G401.6 (cell line): ENCODE data around the gene CCNT2.
A peak's percentile ranks its signal among the peaks of the same experiment; 100 is the strongest.
"Not testable (repeated sequence)": the region's sequence is repeated elsewhere in the genome, so short reads cannot be mapped to it uniquely, and the experiment has no call there.

Source experiments
- FAIRE-seq: peaks from 2 replicates; lab custom pipeline; 2012; peaks lifted over from hg19 to GRCh38; lab: Jason Lieb, UNC

CCNT2 gene

DNA sequence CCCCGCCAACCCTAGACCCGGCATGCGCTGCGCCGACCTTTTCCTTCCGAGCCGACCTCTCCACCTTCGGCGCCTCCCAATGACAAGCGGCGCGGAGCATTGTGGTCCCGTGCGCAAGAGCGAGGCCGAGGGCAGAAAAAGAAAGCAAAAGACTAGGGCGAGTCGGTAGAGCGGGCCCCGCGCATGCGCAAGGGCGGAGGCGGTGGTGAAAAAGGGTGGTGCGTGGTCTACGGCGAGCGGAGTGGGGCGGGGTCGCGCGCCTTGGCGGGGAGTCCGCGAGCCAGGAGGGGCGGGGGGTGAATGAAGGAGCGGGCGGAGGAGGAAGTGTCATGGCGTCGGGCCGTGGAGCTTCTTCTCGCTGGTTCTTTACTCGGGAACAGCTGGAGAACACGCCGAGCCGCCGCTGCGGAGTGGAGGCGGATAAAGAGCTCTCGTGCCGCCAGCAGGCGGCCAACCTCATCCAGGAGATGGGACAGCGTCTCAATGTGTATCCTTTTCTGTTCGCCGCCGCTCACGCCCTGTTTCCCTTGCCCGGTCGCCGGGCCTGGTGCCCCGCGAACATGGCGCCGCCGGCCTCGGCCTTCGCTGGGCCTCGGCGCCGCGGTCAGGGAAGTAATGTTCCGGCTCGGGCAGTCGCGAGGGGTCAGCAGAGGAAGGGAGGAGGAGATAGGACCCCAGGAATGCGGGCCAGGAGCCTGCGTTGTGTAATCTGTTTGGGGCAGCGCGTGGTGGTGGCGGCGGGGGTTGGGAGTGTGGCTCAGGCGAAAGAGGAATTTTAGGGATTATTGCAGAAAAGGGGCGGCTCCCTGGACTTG lies at the start of gene CCNT2:
Gene CCNT2 (plus strand): TSS at position 297 of the 815 bp plus-strand sequence. CDS start 33 bp downstream, at position 330.
- FAIRE-seq, result no peak

- FAIRE-seq, result no peak
Measured at GRCh38 chr2:134869946-134870736, 48.5 kb upstream of the CCNT2 start.

DNA sequence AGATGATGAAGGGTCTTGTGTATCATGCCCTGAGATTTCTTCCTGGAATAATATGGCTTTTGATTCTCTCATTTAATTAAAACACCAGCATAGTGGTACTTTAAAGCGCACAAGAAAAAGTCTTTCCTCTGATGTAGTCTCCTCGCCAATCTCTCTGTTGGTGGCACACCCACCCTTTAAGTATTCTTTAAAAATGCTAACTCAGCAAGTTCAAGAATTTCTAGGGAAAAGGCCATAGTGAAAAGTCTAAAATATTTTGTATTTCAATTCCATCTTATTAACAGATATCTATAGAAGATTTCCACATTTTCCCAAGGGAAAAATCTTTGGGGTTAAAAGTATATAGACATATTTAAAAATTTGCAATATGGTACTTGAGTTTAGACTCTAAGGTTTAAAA lies 45.5 kb upstream of the CCNT2 start:
- no peak for FAIRE-seq

DNA sequence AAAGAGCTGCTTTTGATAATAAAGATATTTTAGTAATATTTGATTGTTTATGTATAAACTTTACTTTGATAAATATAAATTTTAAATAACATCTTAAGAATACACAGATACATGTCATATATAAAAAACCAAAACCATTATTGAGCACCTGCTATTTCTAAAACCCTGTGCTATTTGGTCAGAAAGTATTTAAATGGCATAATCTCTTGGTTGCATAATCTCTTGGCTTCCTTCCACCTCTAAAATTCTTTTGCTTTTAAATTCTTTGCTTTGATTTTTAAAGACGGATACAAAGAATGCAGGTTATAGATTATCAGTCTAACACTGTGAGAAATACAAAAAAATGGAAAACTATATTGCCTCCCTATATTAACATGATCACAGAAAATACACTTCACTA lies 43.3 kb upstream of the CCNT2 start:
- no peak for FAIRE-seq

DNA sequence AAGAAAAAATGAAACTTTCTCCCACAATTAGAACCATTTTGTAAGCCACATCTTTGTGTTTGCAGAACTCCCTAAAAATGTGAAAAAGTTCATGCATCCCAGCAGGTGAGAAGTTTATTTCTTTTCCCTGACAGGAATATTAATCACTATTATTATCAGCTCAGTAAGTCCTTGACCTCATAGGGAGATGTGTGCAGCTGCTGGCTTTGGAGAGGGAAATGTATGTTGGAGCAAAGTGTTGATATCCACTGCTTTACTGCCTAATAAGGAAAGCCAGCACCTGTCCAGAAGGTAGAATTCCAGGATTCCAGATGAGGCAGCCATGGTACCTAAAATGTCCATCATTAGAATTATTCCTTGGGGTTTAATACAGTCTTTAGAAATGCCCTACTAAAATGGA lies 35.8 kb upstream of the CCNT2 start:
- no peak for FAIRE-seq

GRCh38 chr2:134883552-134884293 lies 34.9 kb upstream of the CCNT2 start:
- FAIRE-seq, result no peak

- no peak for FAIRE-seq
Measured at GRCh38 chr2:134884435-134884834, 34.2 kb upstream of the CCNT2 start.

DNA sequence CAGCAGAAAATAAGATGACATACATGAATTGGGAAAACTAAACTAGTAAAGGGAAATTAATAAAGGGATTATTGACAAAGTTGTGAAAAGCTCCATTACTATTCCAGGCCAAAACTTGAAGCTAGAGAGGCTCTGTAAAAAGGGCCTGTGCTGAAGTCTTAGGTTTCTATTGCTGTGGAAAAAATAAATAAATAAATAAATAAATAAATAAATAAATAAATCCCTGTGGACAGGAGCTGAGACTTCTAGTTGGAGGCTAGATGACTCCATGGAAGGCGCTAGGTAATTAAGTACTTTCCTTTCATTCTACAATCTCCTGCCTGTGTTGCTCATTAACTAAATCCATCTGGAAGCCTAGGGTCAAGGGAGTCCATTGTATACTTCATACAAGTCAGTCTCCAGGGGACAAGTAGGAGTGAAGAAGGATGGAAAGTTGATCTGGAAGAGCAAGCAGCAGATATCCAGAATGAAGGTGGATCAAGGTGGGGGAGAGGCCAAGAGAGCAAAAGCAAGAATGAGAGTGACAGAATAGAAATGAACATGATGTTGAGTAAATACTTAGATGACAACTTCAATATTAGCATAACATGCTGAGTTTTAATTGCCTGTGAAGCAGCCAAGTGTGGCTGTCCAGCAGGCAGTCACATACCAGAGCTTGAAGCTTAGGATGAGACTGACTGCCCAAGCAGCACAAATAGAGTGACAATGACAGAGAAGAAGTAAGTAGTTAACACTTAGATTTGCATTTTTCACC lies 26.2 kb upstream of the CCNT2 start:
- no peak for FAIRE-seq

GRCh38 chr2:134897932-134898331 lies 20.7 kb upstream of the CCNT2 start:
- FAIRE-seq, result peak; percentile 97

- FAIRE-seq, result no peak
Measured at GRCh38 chr2:134899204-134899603, 19.4 kb upstream of the CCNT2 start.

- FAIRE-seq, result no peak
Measured at GRCh38 chr2:134900151-134900550, 18.5 kb upstream of the CCNT2 start.

GRCh38 chr2:134903701-134904100 lies 14.9 kb upstream of the CCNT2 start:
- not testable (repeated sequence) for FAIRE-seq

DNA sequence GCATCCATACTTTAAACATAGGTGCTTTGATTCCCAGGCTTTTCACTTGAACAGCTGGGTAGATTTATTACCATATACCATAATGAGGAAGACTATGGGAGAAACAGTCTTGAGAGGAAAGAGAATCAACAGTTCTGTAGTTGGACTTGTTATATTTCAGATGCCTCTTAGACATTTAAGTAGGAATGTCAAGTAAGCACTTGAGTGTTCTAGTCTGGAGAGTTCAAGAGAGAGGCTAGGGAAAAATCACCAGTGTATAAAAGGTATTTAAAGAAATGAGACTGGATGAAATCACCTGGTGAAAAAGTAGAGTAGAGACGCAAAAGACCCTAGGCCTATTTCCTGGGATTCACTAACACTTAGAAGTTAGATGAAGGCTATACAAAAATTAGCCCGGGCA lies 13.5 kb upstream of the CCNT2 start:
- FAIRE-seq, result no peak

- FAIRE-seq, result no peak
Measured at GRCh38 chr2:134906726-134907125, 11.9 kb upstream of the CCNT2 start.

- FAIRE-seq, result not testable (repeated sequence)
Measured at GRCh38 chr2:134907441-134908116, 11.0 kb upstream of the CCNT2 start.

GRCh38 chr2:134910763-134911399 lies 7.7 kb upstream of the CCNT2 start:
- FAIRE-seq, result no peak

- no peak for FAIRE-seq
Measured at GRCh38 chr2:134911400-134911785, 7.2 kb upstream of the CCNT2 start.

GRCh38 chr2:134912361-134912760 lies 6.3 kb upstream of the CCNT2 start:
- FAIRE-seq, result no peak

DNA sequence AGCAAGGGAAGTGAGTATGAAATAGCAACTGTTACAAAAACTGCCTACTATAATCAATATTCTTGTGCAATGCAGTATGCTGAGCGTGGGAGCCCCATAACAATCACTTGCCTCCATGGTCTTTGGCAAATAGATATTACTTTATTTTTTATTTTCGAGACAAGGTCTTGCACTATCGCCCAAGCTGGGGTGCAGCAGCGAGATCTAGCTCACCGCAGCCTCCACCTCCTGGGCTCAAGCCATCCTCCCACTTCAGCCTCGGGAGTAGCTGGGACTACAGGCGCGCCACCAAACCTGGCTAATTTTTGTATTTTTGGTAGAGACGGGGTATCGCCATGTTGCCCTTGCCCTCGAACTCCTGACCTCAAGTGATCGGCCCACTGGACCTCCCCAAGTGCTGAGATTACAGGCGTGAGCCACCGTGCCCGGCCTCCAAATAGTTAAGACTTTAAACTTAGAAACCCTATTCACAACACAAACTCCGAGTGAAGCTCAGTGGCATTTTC lies 1.2 kb upstream of the CCNT2 start:
- no peak for FAIRE-seq

DNA sequence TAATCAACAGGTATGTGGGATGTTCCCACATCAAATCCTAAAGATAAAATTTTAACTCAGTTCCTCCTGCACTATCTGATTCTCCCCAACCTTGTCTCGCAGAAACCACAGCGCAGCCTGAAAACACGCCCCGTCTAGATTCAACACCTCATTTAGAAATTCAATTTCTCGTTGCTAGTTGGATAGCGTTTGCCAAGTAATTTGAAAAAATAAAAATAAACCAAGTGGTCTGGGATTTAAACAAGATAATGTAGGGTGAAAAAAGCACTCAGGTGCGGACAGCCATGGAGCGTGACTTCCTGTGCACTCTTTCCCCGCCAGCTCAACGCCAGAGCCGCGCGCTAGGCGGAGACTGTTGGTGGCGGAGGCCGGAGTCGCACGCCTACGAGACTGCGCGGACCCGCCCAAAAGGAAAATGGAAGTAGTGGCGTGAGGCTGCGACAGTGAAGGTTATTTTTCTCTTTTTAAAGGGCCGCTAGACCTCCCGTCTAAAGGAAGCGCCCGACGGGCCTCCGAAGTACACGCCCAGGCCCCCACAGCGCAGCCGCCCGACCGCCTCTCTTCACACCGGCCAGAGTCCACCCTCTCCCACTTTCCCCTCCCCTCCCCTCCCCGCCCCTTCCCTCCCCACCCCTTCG lies 615 bp upstream of the CCNT2 start:
- peak; percentile 97 for FAIRE-seq
